Testis (tissue), 3 donors: ENCODE measurements around the gene SRRD. TPM values are rescaled to one million over a fixed set of nuclear protein-coding genes. Genes with fewer than 3 reads are reported as not detected.

Experiments used
- DNase-seq: peaks from one replicate; pipeline ENCODE4 v3.0.0-alpha.2; 2019
- H3K27ac ChIP-seq, 2 donors: fragments of 200-600 bp; sonication (generic); one replicate each; pipeline ENCODE4 v1.5.1; 2019
- H3K27me3 ChIP-seq: fragments of 200-600 bp; sonication (generic); one replicate; pipeline ENCODE4 v1.5.1; 2019
- H3K36me3 ChIP-seq: fragments of 200-600 bp; sonication (generic); one replicate; pipeline ENCODE4 v1.5.1; 2017; ENCODE audit warnings: low read depth; ENCODE audit errors: missing control alignments
- H3K4me1 ChIP-seq: fragments of 200-600 bp; sonication (generic); one replicate; pipeline ENCODE4 v1.5.1; 2019
- H3K4me3 ChIP-seq, 2 donors: fragments of 200-600 bp; sonication (generic); one replicate each; pipeline ENCODE4 v1.5.1; 2017 to 2019
- H3K9me3 ChIP-seq: fragments of 200-600 bp; sonication (generic); one replicate; pipeline ENCODE4 v1.5.1; 2017
- POLR2A ChIP-seq: fragments of 450-650 bp; IDR thresholded peaks from one replicate; pipeline ENCODE4 v1.6.1; 2017; ENCODE audit warnings: antibody characterized with exemption, mild to moderate bottlenecking, moderate library complexity
- WGBS, 2 donors: methylation state at CpG; one replicate each; pipeline ENCODE4 v1.1.5; 2018; 5-methylcytosine and 5-hydroxymethylcytosine counted together
- intact Hi-C: fragments of 100-400 bp; cut with DNase I; formaldehyde crosslinking; loops from one replicate; pipeline ENCODE4 v1.15.1; 2023; ENCODE audit warnings: low total_unique reads
- polyA plus RNA-seq: library from polyadenylated mRNA; stranded (reverse); fragments of 350-450 nt; fragmentation: Illumina TruSeq; extraction: RNeasy Lipid Tissue Mini Kit (QIAGEN cat#74804); gene quantifications from one replicate; pipeline ENCODE4 v1.2.3, GENCODE V29; 2014; ENCODE audit warnings: low read depth, low replicate concordance; ENCODE audit not compliant: insufficient read depth
- total RNA-seq, 2 donors: library from RNA; depleted of rRNA; stranded (reverse); fragments of >200 nt; gene quantifications; one replicate each; pipeline ENCODE4 v1.2.3, GENCODE V29; 2016
- TF ChIP-seq, protein P1 (sequence below), 3 experiments: fragments of 450-650 bp in 2 of 3; fragments of 200-600 bp in 1 of 3; sonication (generic) in 1 of 3; IDR thresholded peaks; one replicate each; pipeline ENCODE4 v1.5.1; 2016 to 2019; ENCODE audit warnings: antibody characterized with exemption in 3 of 3, mild to moderate bottlenecking in 2 of 3, moderate library complexity in 1 of 3

SRRD gene
- total and polyA plus RNA-seq, 3 donors from 2014 or later, result 22.7 to 37.9 (median 27.2) TPM

- intact Hi-C loops, result no loop called here
- Histone ChIP-seq H3K9me3 (no peaks in the 10 kb centered on the region), H3K4me1 (no peaks in the 10 kb centered on the region), H3K4me3 (no peak overlapping the region), H3K27me3 (no peaks in the 10 kb centered on the region), H3K27ac (no peak overlapping the region), H3K36me3 (no peaks in the 10 kb centered on the region)
- 84 to 88% methylated on average over 7 of the region's 7 CpGs for WGBS, 2 donors
- DNase-seq, result no peak
- no peak for TF ChIP-seq POLR2A
- TF ChIP-seq, protein P1, sequence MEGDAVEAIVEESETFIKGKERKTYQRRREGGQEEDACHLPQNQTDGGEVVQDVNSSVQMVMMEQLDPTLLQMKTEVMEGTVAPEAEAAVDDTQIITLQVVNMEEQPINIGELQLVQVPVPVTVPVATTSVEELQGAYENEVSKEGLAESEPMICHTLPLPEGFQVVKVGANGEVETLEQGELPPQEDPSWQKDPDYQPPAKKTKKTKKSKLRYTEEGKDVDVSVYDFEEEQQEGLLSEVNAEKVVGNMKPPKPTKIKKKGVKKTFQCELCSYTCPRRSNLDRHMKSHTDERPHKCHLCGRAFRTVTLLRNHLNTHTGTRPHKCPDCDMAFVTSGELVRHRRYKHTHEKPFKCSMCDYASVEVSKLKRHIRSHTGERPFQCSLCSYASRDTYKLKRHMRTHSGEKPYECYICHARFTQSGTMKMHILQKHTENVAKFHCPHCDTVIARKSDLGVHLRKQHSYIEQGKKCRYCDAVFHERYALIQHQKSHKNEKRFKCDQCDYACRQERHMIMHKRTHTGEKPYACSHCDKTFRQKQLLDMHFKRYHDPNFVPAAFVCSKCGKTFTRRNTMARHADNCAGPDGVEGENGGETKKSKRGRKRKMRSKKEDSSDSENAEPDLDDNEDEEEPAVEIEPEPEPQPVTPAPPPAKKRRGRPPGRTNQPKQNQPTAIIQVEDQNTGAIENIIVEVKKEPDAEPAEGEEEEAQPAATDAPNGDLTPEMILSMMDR (IDR thresholded peaks at IDR 0.05), result no peak
Measured at GRCh38 chr22:26534171-26534855, 50.6 kb downstream of the SRRD start.

DNA sequence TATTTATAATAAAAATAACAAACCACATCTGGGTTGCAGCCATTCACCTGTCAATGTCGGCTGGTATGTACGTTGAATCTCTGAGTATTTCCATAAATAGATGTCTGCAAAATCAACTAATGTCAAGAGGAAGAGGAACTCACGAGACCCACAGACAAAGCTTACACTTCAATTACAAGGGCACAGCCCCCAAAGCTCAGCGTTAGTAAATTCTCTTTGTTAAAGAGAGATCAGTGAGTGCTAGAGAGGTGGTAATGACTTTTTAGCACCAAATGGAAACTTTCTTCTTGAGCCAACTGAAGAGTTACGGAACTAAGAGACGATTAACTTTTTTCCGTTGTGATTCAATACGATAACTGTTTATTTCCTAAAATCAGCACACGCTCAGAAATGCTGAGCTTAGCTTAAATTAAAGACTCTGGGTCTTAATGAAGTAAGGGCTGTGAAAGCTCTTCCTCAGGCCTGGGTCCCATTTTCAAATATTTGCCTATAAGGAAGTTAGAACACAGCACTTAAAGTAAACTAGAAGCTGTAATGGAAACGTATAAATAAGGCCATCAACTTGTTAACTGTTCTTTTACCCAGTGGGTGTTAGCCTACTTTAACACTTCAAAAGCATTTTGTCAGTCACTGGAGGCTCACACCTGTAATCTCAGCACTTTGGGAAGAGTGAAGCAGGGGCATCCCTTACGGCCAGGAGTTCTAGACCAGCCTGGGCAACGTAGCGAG lies 51.4 kb downstream of the SRRD start:
- no peak for DNase-seq
- Histone ChIP-seq H3K27me3 (no peaks in the 10 kb centered on the region), H3K27ac (no peak overlapping the region), H3K36me3 (no peaks in the 10 kb centered on the region), H3K9me3 (no peaks in the 10 kb centered on the region), H3K4me3 (no peak overlapping the region), H3K4me1 (no peaks in the 10 kb centered on the region)
- TF ChIP-seq, protein P1 (IDR thresholded peaks at IDR 0.05), result no peak
- no peak for TF ChIP-seq POLR2A
- intact Hi-C loops, result no loop called here
- WGBS, 2 donors, result 74 to 82% methylated on average over 13 of the region's 13 CpGs

- no peak overlapping the region for H3K27ac ChIP-seq
- no peak for DNase-seq
- H3K9me3 ChIP-seq, result no peaks in the 10 kb centered on the region
- 95 to 96% methylated on average over 2 to 3 of the region's 3 CpGs for WGBS, 2 donors
- no peaks in the 10 kb centered on the region for H3K27me3 ChIP-seq
- H3K36me3 ChIP-seq, result no peaks in the 10 kb centered on the region
- intact Hi-C loops, result no loop called here
- no peak overlapping the region for H3K4me3 ChIP-seq
- no peaks in the 10 kb centered on the region for H3K4me1 ChIP-seq
- TF ChIP-seq, protein P1 (IDR thresholded peaks at IDR 0.05), result no peak
- TF ChIP-seq POLR2A, result no peak
Measured at GRCh38 chr22:26535603-26535908, 51.9 kb downstream of the SRRD start.

DNA sequence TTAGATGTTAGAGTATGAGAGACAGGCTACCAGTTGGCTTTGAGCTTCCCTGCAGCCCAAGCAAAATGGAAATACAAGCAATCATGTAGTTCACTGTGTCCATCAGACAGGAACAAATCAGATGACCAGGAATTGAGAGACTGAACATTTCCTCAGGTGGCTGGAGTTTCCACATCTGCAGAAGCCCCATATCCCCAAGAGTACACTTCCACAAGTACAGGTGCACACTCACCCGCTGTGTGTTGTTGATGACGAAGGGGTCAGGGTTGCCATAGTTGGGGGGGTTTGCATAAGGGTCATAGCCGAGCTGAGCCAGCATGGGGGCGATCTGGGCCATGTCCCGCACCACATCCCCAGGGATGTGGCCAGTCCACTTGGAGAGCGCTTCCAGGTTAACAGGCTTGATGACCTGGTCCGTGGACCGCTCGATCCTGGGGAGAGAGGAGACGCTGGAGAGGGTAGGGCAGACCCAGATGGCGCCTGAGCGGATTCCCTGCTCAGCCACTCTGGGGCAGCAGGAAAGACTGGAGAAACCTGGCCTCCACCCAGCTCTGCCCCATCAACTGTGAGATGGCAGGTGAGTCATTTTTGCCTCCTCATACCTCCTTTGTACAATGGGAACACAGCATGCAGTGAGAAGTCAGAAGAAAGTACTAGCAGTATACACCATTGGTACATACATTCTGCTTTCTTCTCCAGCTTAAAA lies 52.5 kb downstream of the SRRD start:
- Histone ChIP-seq H3K9me3 (no peaks in the 10 kb centered on the region), H3K4me1 (no peaks in the 10 kb centered on the region), H3K27me3 (no peaks in the 10 kb centered on the region), H3K27ac (no peak overlapping the region), H3K4me3 (no peak overlapping the region), H3K36me3 (no peaks in the 10 kb centered on the region)
- WGBS, 2 donors, result 80 to 93% methylated on average over 1 to 12 of the region's 12 CpGs
- TF ChIP-seq, protein P1 (IDR thresholded peaks at IDR 0.05), result no peak
- no peak for TF ChIP-seq POLR2A
- intact Hi-C loops, result no loop called here
- no peak for DNase-seq
